Spleen (tissue), 7 donors: ENCODE data around the gene HADH.

Source experiments
- POLR2AphosphoS5 ChIP-seq, 3 donors: sonication (generic); formaldehyde crosslinking; IDR thresholded peaks; one replicate each; pipeline ENCODE4 v1.5.1; 2017; ENCODE audit warnings: antibody characterized with exemption in 3 of 3
- TF ChIP-seq, protein P1 (sequence below), 11 experiments: fragments of 200-600 bp in 7 of 11; fragments of 450-650 bp in 4 of 11; sonication (generic) in 4 of 11; IDR thresholded peaks in 8 of 11; conservative IDR thresholded peaks in 3 of 11; 1 replicate in 7 of 11; 2 replicates in 4 of 11; pipeline versions ENCODE4 v1.4.0 to v1.8.0; 2016 to 2021; ENCODE audit warnings: antibody characterized with exemption in 11 of 11, inconsistent platforms in 4 of 11, mild to moderate bottlenecking in 1 of 11
- donor health status: DM: no; HTN: no; CAD: no; lungs with moderate emphysema.
- donor health status: DM: no; HTN: no; CAD: no.
- donor health status: DM: no; HTN: no; CAD: no.

- TF ChIP-seq, protein P1, sequence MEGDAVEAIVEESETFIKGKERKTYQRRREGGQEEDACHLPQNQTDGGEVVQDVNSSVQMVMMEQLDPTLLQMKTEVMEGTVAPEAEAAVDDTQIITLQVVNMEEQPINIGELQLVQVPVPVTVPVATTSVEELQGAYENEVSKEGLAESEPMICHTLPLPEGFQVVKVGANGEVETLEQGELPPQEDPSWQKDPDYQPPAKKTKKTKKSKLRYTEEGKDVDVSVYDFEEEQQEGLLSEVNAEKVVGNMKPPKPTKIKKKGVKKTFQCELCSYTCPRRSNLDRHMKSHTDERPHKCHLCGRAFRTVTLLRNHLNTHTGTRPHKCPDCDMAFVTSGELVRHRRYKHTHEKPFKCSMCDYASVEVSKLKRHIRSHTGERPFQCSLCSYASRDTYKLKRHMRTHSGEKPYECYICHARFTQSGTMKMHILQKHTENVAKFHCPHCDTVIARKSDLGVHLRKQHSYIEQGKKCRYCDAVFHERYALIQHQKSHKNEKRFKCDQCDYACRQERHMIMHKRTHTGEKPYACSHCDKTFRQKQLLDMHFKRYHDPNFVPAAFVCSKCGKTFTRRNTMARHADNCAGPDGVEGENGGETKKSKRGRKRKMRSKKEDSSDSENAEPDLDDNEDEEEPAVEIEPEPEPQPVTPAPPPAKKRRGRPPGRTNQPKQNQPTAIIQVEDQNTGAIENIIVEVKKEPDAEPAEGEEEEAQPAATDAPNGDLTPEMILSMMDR (IDR thresholded peaks at IDR 0.05 in 8 of 11, conservative IDR thresholded peaks at IDR 0.05 in 3 of 11), result no peak
- no peak for TF ChIP-seq POLR2AphosphoS5 (IDR thresholded peaks at IDR 0.05)
These were observed 19.5 kb upstream of the HADH start for GRCh38 chr4:107970063-107970798.
